ENCODE data around the gene DIDO1. TPM values are rescaled to one million over a fixed set of nuclear protein-coding genes. Genes with fewer than 3 reads are reported as not detected.
A peak's percentile ranks its signal among the peaks of the same experiment; 100 is the strongest.

DIDO1 gene
- total RNA-seq, 1 donor from 2014 or later, result 53.6 TPM

DNA sequence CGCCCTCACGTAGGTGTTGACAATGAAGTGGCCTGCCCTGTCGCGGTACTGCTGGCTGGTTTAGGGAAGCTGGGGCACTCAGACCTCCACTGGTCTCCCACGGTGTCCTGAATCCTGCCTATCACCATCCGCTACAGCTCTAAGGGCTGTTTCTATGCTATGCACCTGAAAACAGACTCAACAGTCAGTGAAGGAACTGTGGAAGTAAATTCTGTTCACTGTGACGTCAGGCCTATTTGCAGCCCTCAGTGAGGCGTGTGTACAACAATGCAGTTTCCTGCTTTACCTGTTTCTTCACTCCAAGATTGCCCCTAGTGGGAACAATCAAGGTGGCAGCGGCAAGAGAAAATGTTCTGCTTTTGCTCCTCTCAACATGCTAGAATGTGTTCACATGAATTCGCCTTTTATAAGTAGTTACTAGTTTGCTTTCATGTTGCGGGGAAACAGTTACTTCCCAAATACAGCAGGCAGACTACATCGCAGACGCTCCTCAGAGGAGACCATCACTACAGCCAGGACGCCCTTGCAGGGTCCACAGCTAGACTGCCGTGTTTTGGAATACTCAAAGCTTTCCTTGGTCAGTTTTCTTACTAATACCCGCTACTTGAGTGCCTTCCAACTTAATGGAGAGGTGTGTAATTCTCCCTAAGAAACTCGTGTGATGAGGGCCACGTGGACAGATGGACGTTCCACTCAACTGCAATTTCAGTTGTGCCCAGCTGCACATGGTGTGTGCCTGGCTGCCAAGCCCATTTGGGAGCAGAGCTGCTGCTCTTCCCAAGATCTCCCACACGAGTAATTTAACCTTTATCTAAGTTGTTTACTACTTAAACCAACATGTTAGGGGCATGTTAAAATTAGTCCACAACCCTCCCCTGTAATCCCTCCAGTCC lies 25.4 kb downstream of the DIDO1 start:
- Mint-ChIP-seq H3K4me1 (ENCODE audit: unreplicated experiment) (peaks cover 10% of the 10 kb centered on the region), H3K27ac (ENCODE audit: unreplicated experiment) (no peak overlapping the region), H3K9me3 (ENCODE audit: unreplicated experiment) (no peaks in the 10 kb centered on the region), H3K4me3 (ENCODE audit: unreplicated experiment) (no peak overlapping the region), H3K36me3 (ENCODE audit: unreplicated experiment) (peaks cover 31% of the 10 kb centered on the region), H3K27me3 (ENCODE audit: unreplicated experiment) (no peaks in the 10 kb centered on the region)
- no peak for DNase-seq (ENCODE audit: extremely low spot score, unreplicated experiment)
- TF ChIP-seq, protein P1, sequence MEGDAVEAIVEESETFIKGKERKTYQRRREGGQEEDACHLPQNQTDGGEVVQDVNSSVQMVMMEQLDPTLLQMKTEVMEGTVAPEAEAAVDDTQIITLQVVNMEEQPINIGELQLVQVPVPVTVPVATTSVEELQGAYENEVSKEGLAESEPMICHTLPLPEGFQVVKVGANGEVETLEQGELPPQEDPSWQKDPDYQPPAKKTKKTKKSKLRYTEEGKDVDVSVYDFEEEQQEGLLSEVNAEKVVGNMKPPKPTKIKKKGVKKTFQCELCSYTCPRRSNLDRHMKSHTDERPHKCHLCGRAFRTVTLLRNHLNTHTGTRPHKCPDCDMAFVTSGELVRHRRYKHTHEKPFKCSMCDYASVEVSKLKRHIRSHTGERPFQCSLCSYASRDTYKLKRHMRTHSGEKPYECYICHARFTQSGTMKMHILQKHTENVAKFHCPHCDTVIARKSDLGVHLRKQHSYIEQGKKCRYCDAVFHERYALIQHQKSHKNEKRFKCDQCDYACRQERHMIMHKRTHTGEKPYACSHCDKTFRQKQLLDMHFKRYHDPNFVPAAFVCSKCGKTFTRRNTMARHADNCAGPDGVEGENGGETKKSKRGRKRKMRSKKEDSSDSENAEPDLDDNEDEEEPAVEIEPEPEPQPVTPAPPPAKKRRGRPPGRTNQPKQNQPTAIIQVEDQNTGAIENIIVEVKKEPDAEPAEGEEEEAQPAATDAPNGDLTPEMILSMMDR (IDR thresholded peaks at IDR 0.05), result no peak

DNA sequence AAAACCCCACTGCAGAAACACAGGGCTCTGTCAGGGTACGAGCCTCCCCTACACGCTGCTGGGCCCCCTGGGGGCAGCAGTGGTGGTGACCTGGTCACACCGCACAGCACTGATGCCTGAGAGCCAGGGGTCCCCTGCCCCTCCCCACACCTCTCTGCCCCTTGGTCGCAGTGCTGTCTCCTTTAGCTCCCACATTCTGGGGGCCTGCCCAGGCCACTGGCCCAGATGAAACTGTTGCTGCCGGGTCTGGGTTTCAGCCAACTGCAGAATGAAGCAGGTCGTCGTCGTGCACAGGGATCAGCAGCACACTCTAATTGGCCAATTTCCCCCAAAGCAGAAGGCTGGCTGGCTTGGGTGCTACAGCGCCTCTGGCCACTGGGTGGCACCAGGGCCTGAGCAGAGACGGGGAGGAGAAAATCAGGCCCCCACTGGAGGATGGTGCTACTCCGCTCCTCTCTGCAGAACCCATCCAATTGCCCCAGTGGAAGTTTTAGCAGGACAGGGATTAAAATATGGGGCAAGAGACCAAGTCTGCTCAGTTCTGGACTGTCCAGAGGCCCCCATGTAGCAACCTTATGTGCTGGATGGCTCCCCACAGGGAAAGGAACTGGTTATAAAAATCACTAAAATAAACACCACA lies 26.1 kb downstream of the DIDO1 start:
- no peaks in the 10 kb centered on the region for H3K27me3 Mint-ChIP-seq (ENCODE audit: unreplicated experiment)
- H3K4me1 Mint-ChIP-seq (ENCODE audit: unreplicated experiment), result peaks cover 10% of the 10 kb centered on the region
- H3K9me3 Mint-ChIP-seq (ENCODE audit: unreplicated experiment), result no peaks in the 10 kb centered on the region
- TF ChIP-seq, protein P1 (IDR thresholded peaks at IDR 0.05), result peak; percentile 87
- H3K36me3 Mint-ChIP-seq (ENCODE audit: unreplicated experiment), result peaks cover 29% of the 10 kb centered on the region
- peak overlapping the region; percentile 27 for H3K27ac Mint-ChIP-seq (ENCODE audit: unreplicated experiment)
- DNase-seq (ENCODE audit: extremely low spot score, unreplicated experiment), result no peak
- no peak overlapping the region for H3K4me3 Mint-ChIP-seq (ENCODE audit: unreplicated experiment)

DNA sequence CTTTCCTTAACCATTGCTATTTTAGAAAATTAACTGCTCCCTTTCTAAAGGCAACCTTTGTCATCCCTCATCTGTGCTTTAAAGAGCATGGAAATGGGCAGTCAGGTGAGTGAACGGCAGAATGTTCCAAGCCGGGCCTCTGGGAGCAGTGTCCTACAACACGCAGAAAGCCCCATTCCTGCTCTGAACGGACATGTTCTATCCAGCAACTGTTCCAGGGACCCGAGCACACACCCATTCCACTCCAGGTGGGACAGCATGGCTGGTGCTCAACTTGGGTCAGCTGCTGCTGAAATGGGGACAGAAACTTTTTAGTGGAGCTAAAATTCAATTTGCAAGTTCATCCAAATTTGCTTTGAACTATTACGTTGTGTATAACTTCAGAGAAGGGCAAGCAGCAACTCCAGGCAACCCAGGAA lies 26.7 kb downstream of the DIDO1 start:
- peaks cover 10% of the 10 kb centered on the region for H3K4me1 Mint-ChIP-seq (ENCODE audit: unreplicated experiment)
- H3K27ac Mint-ChIP-seq (ENCODE audit: unreplicated experiment), result no peak overlapping the region
- TF ChIP-seq, protein P1 (IDR thresholded peaks at IDR 0.05), result no peak
- DNase-seq (ENCODE audit: extremely low spot score, unreplicated experiment), result no peak
- H3K9me3 Mint-ChIP-seq (ENCODE audit: unreplicated experiment), result no peaks in the 10 kb centered on the region
- H3K27me3 Mint-ChIP-seq (ENCODE audit: unreplicated experiment), result no peaks in the 10 kb centered on the region
- no peak overlapping the region for H3K4me3 Mint-ChIP-seq (ENCODE audit: unreplicated experiment)
- peaks cover 28% of the 10 kb centered on the region for H3K36me3 Mint-ChIP-seq (ENCODE audit: unreplicated experiment)

DNA sequence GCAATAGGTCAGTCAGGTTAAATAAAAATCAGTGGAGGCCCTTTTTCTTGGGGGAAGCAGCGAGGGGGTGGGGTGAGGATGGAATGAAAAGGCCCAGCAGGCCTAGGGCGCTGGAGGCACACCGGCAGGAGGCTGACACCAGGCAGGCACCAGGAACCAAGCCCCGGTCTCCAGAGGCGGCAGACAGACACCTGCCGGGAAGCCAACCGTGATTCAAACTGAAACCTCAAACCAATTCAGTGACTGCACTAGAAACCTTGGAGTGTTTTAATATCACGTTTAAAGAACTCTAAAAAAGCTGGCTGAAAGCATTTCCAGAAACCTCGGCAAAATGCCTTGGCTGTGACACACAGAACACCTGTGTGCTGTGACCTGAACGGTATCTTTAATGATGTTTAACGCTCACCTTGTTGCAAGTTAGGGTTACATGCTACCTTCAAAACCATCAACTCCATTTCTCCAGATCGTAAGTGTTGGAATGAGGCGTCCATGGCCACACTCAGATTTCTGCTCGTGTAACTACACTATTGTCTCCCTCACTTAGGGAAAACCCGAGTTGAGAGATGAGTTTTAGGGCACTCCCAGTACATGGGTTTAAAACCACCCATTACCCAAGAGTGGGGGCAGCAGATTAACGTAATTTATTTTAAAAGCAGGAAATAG lies 27.2 kb downstream of the DIDO1 start:
- Mint-ChIP-seq H3K27me3 (ENCODE audit: unreplicated experiment) (no peaks in the 10 kb centered on the region), H3K4me3 (ENCODE audit: unreplicated experiment) (no peak overlapping the region), H3K27ac (ENCODE audit: unreplicated experiment) (no peak overlapping the region), H3K9me3 (ENCODE audit: unreplicated experiment) (no peaks in the 10 kb centered on the region), H3K36me3 (ENCODE audit: unreplicated experiment) (peaks cover 28% of the 10 kb centered on the region), H3K4me1 (ENCODE audit: unreplicated experiment) (peaks cover 10% of the 10 kb centered on the region)
- TF ChIP-seq, protein P1 (IDR thresholded peaks at IDR 0.05), result no peak
- no peak for DNase-seq (ENCODE audit: extremely low spot score, unreplicated experiment)

Data from osteocyte (in vitro differentiated cells).